ENCODE results near the gene TMEM115.

TMEM115 gene

DNA sequence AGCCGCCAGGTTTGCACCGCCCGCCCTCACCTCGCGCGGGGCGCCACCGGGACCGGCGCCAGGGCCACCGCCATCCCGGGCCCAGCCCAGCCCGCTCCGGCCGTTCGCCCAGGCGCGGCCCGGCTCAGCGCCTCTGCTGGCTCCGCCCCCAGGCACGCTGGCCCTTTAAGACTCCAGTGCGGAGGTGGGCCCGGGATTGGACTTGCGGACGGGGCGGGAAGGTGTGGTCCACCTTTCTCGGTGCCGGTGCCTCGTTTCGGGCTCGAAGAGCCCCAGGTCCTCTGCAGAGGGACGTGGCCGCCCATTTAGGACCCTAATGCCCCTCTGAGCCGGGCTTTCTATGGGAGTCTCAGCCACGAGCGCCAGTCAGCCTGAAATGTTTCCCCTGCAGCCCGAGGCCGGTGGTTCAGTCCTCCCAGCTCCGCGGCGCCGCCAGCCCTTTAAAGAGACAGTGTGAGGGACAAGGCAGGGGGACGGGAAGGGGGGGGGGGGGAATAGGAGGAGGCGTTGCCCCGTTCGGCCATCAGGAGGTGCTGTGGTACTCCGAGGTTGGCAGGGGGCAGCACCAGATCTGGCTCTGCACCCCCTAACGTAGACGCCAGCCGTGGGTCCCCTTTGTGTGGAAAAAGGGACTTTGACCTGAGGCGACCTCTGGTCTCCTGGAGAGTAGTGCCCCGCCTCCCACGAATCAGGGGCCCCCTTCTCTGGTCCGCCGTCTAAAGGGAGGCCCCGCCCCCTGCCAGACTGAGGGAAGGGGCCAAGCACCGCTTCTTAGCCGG is 37.8 kb downstream of the TMEM115 start:
- Histone ChIP-seq H3K36me3 (ENCODE audit: insufficient read depth) (no peaks in the 10 kb centered on the region), H3K4me1 (ENCODE audit: low read depth, poor library complexity, severe bottlenecking) (peaks cover 4% of the 10 kb centered on the region), H3K27ac (peak overlapping the region; percentile 68)

DNA sequence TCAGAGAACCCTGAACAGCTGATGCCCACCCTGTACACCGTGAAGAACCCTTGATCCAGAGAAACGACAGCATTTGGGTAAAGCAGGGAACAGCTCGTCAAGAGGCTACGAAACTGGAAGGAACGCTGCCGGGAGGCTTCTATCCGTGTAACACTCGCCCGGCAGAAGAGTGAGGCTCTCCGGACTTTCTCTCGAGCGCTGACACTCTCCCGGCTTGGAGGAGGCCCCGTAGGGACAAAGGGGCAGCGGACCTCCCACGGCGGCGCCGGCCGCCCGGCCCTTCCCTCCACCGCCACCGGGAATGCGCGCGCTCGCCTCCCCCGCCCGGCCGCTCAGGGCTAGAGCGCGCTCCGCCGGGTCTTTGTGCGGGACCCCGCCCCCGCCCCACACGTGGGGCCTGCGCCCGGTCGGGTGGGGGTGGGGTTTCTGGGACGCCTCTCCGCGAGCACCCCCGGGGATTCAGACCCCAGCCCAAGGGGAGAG is 38.4 kb downstream of the TMEM115 start:
- H3K36me3 ChIP-seq (ENCODE audit: insufficient read depth): no peaks in the 10 kb centered on the region
- H2AFZ ChIP-seq (ENCODE audit: low read depth): peak overlapping the region; percentile 71
- H4K20me1 ChIP-seq (ENCODE audit: insufficient read depth): no peaks in the 10 kb centered on the region
- no peaks in the 10 kb centered on the region for H3K27me3 ChIP-seq (ENCODE audit: insufficient read depth, low read depth)
- peak overlapping the region; percentile 68; the same call in 1 of the 2 replicates for H3K27ac ChIP-seq
- H3K4me2 ChIP-seq: peak overlapping the region; percentile 78
- TF ChIP-seq, protein P1, sequence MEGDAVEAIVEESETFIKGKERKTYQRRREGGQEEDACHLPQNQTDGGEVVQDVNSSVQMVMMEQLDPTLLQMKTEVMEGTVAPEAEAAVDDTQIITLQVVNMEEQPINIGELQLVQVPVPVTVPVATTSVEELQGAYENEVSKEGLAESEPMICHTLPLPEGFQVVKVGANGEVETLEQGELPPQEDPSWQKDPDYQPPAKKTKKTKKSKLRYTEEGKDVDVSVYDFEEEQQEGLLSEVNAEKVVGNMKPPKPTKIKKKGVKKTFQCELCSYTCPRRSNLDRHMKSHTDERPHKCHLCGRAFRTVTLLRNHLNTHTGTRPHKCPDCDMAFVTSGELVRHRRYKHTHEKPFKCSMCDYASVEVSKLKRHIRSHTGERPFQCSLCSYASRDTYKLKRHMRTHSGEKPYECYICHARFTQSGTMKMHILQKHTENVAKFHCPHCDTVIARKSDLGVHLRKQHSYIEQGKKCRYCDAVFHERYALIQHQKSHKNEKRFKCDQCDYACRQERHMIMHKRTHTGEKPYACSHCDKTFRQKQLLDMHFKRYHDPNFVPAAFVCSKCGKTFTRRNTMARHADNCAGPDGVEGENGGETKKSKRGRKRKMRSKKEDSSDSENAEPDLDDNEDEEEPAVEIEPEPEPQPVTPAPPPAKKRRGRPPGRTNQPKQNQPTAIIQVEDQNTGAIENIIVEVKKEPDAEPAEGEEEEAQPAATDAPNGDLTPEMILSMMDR (conservative IDR thresholded peaks at IDR 0.05; ENCODE audit: low read depth, low read length): no peak
- H3K9ac ChIP-seq: peak overlapping the region; percentile 78
- H3K4me1 ChIP-seq (ENCODE audit: low read depth, poor library complexity, severe bottlenecking): peaks cover 4% of the 10 kb centered on the region
- no peaks in the 10 kb centered on the region for H3K79me2 ChIP-seq (ENCODE audit: insufficient read depth, low read depth)
- no peak overlapping the region for H3K4me3 ChIP-seq (IDR thresholded peaks at IDR 0.05; ENCODE audit: insufficient read depth, low read depth, low read length)

More for the DNA sequence above, 37.8 kb downstream of the TMEM115 start:
- Histone ChIP-seq H3K9ac (peak overlapping the region; percentile 78), H2AFZ (ENCODE audit: low read depth) (peak overlapping the region; percentile 71), H3K27me3 (ENCODE audit: insufficient read depth, low read depth) (no peaks in the 10 kb centered on the region), H3K4me3 (IDR thresholded peaks at IDR 0.05; ENCODE audit: insufficient read depth, low read depth, low read length) (no peak overlapping the region), H3K79me2 (ENCODE audit: insufficient read depth, low read depth) (no peaks in the 10 kb centered on the region), H4K20me1 (ENCODE audit: insufficient read depth) (no peaks in the 10 kb centered on the region), H3K4me2 (peak overlapping the region; percentile 44; the same call in 1 of the 2 replicates)
- TF ChIP-seq, protein P1 (conservative IDR thresholded peaks at IDR 0.05; ENCODE audit: low read depth, low read length): peak; percentile 64

DNA sequence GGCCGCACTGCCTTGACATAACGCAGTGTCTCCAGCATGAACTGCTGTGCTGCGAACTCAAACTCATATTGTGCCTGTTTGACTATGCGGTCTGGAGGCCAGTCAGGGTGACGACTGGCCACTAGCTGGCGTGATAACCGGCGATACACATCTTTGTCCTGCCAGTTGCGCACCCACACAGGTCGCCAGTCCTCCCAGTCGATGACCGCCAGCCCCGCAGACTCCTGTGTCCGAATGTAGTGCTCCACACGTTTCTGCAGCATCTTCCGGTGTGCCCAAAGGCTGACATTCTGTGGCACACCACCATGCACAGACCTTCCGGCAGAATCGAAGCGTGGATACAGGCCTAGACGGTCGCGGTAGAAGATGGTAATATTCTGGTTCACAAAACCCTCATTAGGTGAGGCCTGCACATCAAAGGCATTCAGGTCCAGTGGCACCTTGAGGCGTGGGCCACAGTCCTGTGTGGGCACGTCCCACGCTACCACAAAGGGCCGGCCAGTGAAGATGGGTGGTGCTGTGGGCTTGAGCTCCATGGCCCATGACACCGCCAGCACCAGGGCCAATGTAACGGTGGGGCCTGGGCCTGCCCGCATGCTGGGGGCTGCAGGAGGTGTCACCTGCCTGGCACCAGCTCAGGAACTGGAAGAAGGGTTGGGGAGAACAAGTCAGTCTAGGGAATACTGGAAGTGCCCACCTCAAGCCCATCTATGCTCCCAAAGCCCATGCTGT is 39.3 kb downstream of the TMEM115 start:
- TF ChIP-seq, protein P1 (conservative IDR thresholded peaks at IDR 0.05; ENCODE audit: low read depth, low read length): no peak
- Histone ChIP-seq H3K27me3 (ENCODE audit: insufficient read depth, low read depth) (no peaks in the 10 kb centered on the region), H4K20me1 (ENCODE audit: insufficient read depth) (no peaks in the 10 kb centered on the region), H3K4me3 (IDR thresholded peaks at IDR 0.05; ENCODE audit: insufficient read depth, low read depth, low read length) (no peak overlapping the region), H3K4me2 (peak overlapping the region; percentile 78), H3K79me2 (ENCODE audit: insufficient read depth, low read depth) (no peaks in the 10 kb centered on the region), H3K9ac (peak overlapping the region; percentile 78; the same call in 1 of the 2 replicates), H3K36me3 (ENCODE audit: insufficient read depth) (no peaks in the 10 kb centered on the region), H3K4me1 (ENCODE audit: low read depth, poor library complexity, severe bottlenecking) (peaks cover 4% of the 10 kb centered on the region), H3K27ac (no peak overlapping the region; the same call in 1 of the 2 replicates), H2AFZ (ENCODE audit: low read depth) (no peak overlapping the region)

DNA sequence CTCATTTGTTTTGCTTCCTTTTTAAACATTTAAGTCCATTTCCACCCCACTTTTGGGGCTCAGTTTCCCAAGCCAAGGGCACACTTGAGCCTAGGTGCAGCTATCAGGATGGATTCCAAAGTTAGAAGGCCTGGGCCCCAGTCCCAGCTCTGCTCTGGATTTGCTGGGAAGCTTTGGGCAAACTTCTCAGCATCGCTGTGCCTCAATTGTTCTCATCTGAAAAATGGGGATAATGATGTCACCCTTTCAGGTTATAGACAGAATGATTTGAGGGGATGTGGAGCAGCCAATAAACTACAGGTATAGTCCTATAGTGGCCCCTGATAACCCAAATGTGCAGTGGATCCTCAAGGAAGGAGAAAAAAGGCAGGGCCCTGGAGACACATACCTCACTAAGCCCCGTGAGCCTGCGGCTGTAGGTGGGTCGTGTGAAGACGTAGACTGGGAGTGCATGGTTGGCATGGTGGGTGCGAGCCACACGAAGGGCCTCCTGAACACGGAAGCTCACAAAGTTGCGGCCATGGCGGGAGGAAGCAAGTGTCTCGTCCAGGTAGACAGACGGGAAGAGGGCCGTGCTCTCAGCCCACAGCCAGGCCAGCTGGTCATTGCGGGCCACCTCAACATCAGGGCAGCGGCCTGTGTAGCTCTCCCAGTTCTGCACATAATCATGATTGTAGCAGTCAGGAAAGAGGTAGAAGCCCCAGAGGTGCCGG is 40.0 kb downstream of the TMEM115 start:
- no peak overlapping the region for H2AFZ ChIP-seq (ENCODE audit: low read depth)
- no peaks in the 10 kb centered on the region for H4K20me1 ChIP-seq (ENCODE audit: insufficient read depth)
- TF ChIP-seq, protein P1 (conservative IDR thresholded peaks at IDR 0.05; ENCODE audit: low read depth, low read length): no peak
- H3K4me3 ChIP-seq (IDR thresholded peaks at IDR 0.05; ENCODE audit: insufficient read depth, low read depth, low read length): no peak overlapping the region
- H3K36me3 ChIP-seq (ENCODE audit: insufficient read depth): no peaks in the 10 kb centered on the region
- no peak overlapping the region for H3K4me2 ChIP-seq
- H3K9ac ChIP-seq: no peak overlapping the region
- H3K4me1 ChIP-seq (ENCODE audit: low read depth, poor library complexity, severe bottlenecking): peaks cover 4% of the 10 kb centered on the region
- no peaks in the 10 kb centered on the region for H3K27me3 ChIP-seq (ENCODE audit: insufficient read depth, low read depth)
- no peak overlapping the region for H3K27ac ChIP-seq
- no peaks in the 10 kb centered on the region for H3K79me2 ChIP-seq (ENCODE audit: insufficient read depth, low read depth)
